ENCODE results near the gene COG5.

DNA sequence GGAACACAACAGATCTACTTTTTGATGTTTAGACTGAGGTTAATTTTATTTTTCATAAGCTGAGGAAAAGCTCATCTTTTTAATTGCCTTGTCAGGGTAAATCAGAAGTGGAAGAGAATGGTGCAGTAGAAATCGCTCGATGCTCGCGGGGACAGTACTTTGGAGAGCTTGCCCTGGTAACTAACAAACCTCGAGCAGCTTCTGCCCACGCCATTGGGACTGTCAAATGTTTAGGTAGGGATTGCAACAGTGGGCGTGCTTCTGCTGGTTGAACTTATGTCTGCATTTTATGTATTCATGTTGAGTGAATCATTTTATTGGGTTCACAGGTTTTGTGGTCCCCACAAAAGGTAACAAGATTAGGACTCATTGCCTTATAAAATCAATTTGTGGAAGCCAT, 406.6 kb downstream of the COG5 start:
- TF ChIP-seq ZBTB17 (CRISPR knock-in tag; IDR thresholded peaks at IDR 0.05): no peak
- no peak for TF ChIP-seq ZNF121 (CRISPR knock-in tag; conservative IDR thresholded peaks at IDR 0.05)
- TF ChIP-seq MYBL2 (IDR thresholded peaks at IDR 0.05; ENCODE audit: low read depth): no peak
- TF ChIP-seq MYBL2 (CRISPR knock-in tag; IDR thresholded peaks at IDR 0.05; ENCODE audit: borderline replicate concordance): no peak
- TF ChIP-seq CHD1 (IDR thresholded peaks at IDR 0.05; ENCODE audit: low read length): no peak
